K562 (cell line): ENCODE measurements around the gene LLGL2. TPM values are rescaled to one million over a fixed set of nuclear protein-coding genes. Genes with fewer than 3 reads are reported as not detected.

ENCODE experiments used
- BMI1 ChIP-seq: fragments of 150-350 bp; IDR thresholded peaks from 2 replicates; pipeline ENCODE4 v1.6.1; 2014; ENCODE audit warnings: low read length
- GTF2F1 ChIP-seq: IDR thresholded peaks from 2 replicates; pipeline ENCODE4 v1.6.1; 2011; ENCODE audit warnings: low read depth, low read length, improper control_type of control experiment
- NELFE ChIP-seq: IDR thresholded peaks from 2 replicates; pipeline ENCODE4 v1.6.1; 2011; ENCODE audit warnings: mild to moderate bottlenecking; ENCODE audit not compliant: insufficient read depth, insufficient read length
- ZNF197 ChIP-seq: fragments of 200-800 bp; sonication (Bioruptor generic); IDR thresholded peaks from 2 replicates; pipeline ENCODE4 v1.6.1; 2016; ENCODE audit warnings: low read depth, missing genetic modification characterization, missing compliant biosample characterization
- polyA plus RNA-seq, 8 experiments: library from polyadenylated mRNA; depleted of rRNA in 4 of 8; stranded (reverse) in 5 of 8; unstranded in 3 of 8; fragments of >200 nt; fragmentation: Nextera tagmentation in 2 of 8; fragmentation: Illumina TruSeq in 1 of 8; extraction: Ambion mirVana in 2 of 8; extraction: Trizol in 1 of 8; gene quantifications; 2 replicates each; pipeline versions ENCODE4 v1.2.1 to v1.2.3, GENCODE V29; 2011 to 2014; ENCODE audit warnings: inconsistent platforms in 1 of 8, missing spikeins in 1 of 8
- total RNA-seq, 7 experiments: library from RNA; depleted of rRNA in 6 of 7; stranded (reverse); fragments of >200 nt in 6 of 7; fragmentation: Illumina TruSeq in 2 of 7; extraction: Trizol in 2 of 7; gene quantifications; 2 replicates each; pipeline versions ENCODE4 v1.2.1 to v1.2.3, GENCODE V29; 2011 to 2021; ENCODE audit warnings: low replicate concordance in 1 of 7
- TF ChIP-seq, protein P1 (sequence below): fragments of 250-450 bp; sonication (Bioruptor Pico); IDR thresholded peaks from 2 replicates; pipeline ENCODE4 v1.5.0; 2021; ENCODE audit warnings: mild to moderate bottlenecking, borderline replicate concordance
- TF ChIP-seq, protein P2 (sequence below): fragments of 250-450 bp; sonication (Bioruptor Pico); IDR thresholded peaks from 2 replicates; pipeline ENCODE4 v1.4.0; 2020
- TF ChIP-seq, protein P3 (sequence below): sonication (generic); formaldehyde crosslinking; IDR thresholded peaks from 2 replicates; pipeline ENCODE4 v1.9.0; 2022; ENCODE audit warnings: mild to moderate bottlenecking, missing genetic modification reagents
- TF ChIP-seq, protein P4 (sequence below): sonication (generic); formaldehyde crosslinking; IDR thresholded peaks from 2 replicates; pipeline ENCODE4 v1.8.1; 2023; ENCODE audit warnings: missing genetic modification reagents, mild to moderate bottlenecking, borderline replicate concordance
- TF ChIP-seq, protein P5 (sequence below): fragments of 250-450 bp; sonication (Bioruptor Pico); IDR thresholded peaks from 2 replicates; pipeline ENCODE4 v1.4.0; 2020; ENCODE audit warnings: mild to moderate bottlenecking, moderate library complexity, borderline replicate concordance

LLGL2 gene
- total and polyA plus RNA-seq, 9 of the 15 experiments (the other 6 are each of a cell fraction or from before 2014, with no cell fraction given), result 0.32 to 24.4 (median 10.2) TPM

DNA sequence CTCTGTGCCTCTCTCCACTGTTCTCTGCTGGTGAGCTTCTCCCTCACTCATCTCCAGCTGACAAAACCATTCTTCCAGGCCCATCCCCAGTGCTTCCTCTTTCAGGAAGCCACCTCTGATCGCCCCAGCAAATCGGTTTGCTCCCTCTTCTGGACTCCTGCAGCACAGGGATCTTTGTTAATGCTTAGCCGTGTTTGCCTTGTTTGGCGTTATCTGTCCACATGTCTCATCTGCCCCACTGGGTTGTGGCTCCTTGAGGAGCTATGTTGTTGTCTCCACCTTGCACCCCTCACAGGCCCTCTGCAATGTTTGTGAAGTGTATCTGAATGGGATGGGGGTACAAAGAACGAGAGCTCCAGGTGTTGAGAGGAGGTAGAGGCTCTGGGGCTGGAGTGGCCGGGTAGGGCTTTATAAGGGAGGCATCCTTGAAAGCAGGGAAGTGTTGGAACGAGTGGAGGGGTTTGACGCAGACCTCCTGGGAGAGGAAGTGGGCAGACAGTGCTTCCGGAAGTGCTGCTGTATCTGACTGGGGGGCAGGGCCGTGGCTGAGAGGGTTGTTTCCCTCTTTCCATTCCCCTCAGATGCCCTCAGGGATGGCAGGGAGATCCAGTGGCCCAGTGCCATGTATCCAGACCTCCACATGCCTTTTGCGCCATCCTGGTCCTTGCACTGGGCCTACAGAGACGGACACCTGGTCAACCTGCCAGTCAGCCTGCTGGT lies 38.0 kb upstream of the LLGL2 start (continued):
- TF ChIP-seq, protein P1, sequence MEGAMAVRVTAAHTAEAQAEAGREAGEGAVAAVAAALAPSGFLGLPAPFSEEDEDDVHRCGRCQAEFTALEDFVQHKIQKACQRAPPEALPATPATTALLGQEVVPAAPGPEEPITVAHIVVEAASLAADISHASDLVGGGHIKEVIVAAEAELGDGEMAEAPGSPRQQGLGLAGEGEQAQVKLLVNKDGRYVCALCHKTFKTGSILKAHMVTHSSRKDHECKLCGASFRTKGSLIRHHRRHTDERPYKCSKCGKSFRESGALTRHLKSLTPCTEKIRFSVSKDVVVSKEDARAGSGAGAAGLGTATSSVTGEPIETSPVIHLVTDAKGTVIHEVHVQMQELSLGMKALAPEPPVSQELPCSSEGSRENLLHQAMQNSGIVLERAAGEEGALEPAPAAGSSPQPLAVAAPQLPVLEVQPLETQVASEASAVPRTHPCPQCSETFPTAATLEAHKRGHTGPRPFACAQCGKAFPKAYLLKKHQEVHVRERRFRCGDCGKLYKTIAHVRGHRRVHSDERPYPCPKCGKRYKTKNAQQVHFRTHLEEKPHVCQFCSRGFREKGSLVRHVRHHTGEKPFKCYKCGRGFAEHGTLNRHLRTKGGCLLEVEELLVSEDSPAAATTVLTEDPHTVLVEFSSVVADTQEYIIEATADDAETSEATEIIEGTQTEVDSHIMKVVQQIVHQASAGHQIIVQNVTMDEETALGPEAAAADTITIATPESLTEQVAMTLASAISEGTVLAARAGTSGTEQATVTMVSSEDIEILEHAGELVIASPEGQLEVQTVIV, result no peak
- no peak for TF ChIP-seq GTF2F1
- TF ChIP-seq NELFE, result no peak
- no peak for TF ChIP-seq BMI1
- TF ChIP-seq ZNF197 (CRISPR knock-in tag), result no peak
- TF ChIP-seq, protein P2, sequence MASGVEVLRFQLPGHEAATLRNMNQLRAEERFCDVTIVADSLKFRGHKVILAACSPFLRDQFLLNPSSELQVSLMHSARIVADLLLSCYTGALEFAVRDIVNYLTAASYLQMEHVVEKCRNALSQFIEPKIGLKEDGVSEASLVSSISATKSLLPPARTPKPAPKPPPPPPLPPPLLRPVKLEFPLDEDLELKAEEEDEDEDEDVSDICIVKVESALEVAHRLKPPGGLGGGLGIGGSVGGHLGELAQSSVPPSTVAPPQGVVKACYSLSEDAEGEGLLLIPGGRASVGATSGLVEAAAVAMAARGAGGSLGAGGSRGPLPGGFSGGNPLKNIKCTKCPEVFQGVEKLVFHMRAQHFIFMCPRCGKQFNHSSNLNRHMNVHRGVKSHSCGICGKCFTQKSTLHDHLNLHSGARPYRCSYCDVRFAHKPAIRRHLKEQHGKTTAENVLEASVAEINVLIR (CRISPR knock-in tag), result no peak
- TF ChIP-seq, protein P3, sequence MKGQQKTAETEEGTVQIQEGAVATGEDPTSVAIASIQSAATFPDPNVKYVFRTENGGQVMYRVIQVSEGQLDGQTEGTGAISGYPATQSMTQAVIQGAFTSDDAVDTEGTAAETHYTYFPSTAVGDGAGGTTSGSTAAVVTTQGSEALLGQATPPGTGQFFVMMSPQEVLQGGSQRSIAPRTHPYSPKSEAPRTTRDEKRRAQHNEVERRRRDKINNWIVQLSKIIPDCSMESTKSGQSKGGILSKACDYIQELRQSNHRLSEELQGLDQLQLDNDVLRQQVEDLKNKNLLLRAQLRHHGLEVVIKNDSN (CRISPR knock-in tag), result no peak; the same call in 1 of the 2 replicates
- TF ChIP-seq, protein P4, sequence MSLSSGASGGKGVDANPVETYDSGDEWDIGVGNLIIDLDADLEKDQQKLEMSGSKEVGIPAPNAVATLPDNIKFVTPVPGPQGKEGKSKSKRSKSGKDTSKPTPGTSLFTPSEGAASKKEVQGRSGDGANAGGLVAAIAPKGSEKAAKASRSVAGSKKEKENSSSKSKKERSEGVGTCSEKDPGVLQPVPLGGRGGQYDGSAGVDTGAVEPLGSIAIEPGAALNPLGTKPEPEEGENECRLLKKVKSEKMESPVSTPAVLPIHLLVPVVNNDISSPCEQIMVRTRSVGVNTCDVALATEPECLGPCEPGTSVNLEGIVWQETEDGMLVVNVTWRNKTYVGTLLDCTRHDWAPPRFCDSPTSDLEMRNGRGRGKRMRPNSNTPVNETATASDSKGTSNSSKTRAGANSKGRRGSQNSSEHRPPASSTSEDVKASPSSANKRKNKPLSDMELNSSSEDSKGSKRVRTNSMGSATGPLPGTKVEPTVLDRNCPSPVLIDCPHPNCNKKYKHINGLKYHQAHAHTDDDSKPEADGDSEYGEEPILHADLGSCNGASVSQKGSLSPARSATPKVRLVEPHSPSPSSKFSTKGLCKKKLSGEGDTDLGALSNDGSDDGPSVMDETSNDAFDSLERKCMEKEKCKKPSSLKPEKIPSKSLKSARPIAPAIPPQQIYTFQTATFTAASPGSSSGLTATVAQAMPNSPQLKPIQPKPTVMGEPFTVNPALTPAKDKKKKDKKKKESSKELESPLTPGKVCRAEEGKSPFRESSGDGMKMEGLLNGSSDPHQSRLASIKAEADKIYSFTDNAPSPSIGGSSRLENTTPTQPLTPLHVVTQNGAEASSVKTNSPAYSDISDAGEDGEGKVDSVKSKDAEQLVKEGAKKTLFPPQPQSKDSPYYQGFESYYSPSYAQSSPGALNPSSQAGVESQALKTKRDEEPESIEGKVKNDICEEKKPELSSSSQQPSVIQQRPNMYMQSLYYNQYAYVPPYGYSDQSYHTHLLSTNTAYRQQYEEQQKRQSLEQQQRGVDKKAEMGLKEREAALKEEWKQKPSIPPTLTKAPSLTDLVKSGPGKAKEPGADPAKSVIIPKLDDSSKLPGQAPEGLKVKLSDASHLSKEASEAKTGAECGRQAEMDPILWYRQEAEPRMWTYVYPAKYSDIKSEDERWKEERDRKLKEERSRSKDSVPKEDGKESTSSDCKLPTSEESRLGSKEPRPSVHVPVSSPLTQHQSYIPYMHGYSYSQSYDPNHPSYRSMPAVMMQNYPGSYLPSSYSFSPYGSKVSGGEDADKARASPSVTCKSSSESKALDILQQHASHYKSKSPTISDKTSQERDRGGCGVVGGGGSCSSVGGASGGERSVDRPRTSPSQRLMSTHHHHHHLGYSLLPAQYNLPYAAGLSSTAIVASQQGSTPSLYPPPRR (CRISPR knock-in tag), result no peak
- TF ChIP-seq, protein P5, sequence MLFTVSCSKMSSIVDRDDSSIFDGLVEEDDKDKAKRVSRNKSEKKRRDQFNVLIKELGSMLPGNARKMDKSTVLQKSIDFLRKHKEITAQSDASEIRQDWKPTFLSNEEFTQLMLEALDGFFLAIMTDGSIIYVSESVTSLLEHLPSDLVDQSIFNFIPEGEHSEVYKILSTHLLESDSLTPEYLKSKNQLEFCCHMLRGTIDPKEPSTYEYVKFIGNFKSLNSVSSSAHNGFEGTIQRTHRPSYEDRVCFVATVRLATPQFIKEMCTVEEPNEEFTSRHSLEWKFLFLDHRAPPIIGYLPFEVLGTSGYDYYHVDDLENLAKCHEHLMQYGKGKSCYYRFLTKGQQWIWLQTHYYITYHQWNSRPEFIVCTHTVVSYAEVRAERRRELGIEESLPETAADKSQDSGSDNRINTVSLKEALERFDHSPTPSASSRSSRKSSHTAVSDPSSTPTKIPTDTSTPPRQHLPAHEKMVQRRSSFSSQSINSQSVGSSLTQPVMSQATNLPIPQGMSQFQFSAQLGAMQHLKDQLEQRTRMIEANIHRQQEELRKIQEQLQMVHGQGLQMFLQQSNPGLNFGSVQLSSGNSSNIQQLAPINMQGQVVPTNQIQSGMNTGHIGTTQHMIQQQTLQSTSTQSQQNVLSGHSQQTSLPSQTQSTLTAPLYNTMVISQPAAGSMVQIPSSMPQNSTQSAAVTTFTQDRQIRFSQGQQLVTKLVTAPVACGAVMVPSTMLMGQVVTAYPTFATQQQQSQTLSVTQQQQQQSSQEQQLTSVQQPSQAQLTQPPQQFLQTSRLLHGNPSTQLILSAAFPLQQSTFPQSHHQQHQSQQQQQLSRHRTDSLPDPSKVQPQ (CRISPR knock-in tag), result no peak
